ENCODE data around the gene TCF4.

- TF ChIP-seq CTCF (conservative IDR thresholded peaks at IDR 0.05; ENCODE audit: low read depth, low read length) (no peak), EZH2 (IDR thresholded peaks at IDR 0.05; ENCODE audit: low read length, unreplicated experiment) (no peak)
Measured at GRCh38 chr18:55625901-55626300, 37.9 kb upstream of the TCF4 start.
